ACHN (cell line): ENCODE measurements around the gene CAPN5.
"Not testable (repeated sequence)": the region's sequence is repeated elsewhere in the genome, so short reads cannot be mapped to it uniquely, and the experiment has no call there.

ENCODE experiments used
- DNase-seq: peaks from one replicate; pipeline ENCODE4 v3.0.0-alpha.2; 2015
- in situ Hi-C: cut with HindIII; loops from 2 replicates; pipeline ENCODE4 v1.10.0; 2017; ENCODE audit warnings: low sequenced_read_pairs, low pct_ligation_motif_present, low pct_unique_long_range_greater_than_20kb

CAPN5 gene

GRCh38 chr11:77089004-77089545 is 22.3 kb downstream of the CAPN5 start:
- in situ Hi-C loops = no loop called here
- no peak for DNase-seq

- no peak for DNase-seq
- in situ Hi-C loops = no loop called here
Observed at GRCh38 chr11:77090046-77090372, 23.2 kb downstream of the CAPN5 start.

- in situ Hi-C loops = no loop called here
- DNase-seq = no peak
Observed at GRCh38 chr11:77090373-77091111, 23.8 kb downstream of the CAPN5 start.

- in situ Hi-C loops = no loop called here
- peak; percentile 55 for DNase-seq
Observed at GRCh38 chr11:77091146-77091940, 24.6 kb downstream of the CAPN5 start.

- no peak for DNase-seq
- in situ Hi-C loops = no loop called here
Observed at GRCh38 chr11:77092382-77092781, 25.6 kb downstream of the CAPN5 start.

GRCh38 chr11:77093056-77093891 is 26.5 kb downstream of the CAPN5 start:
- in situ Hi-C loops = no loop called here
- DNase-seq = no peak

GRCh38 chr11:77093987-77094840 is 27.4 kb downstream of the CAPN5 start:
- in situ Hi-C loops = no loop called here
- no peak for DNase-seq

- no peak for DNase-seq
- in situ Hi-C loops = no loop called here
Observed at GRCh38 chr11:77094841-77095365, 28.1 kb downstream of the CAPN5 start.

GRCh38 chr11:77095551-77096490 is 29.1 kb downstream of the CAPN5 start:
- DNase-seq = no peak
- in situ Hi-C loops = no loop called here

GRCh38 chr11:77096591-77097019 is 29.8 kb downstream of the CAPN5 start:
- no peak for DNase-seq
- in situ Hi-C loops = no loop called here

- DNase-seq, in situ Hi-C loops: not testable (repeated sequence)
Observed at GRCh38 chr11:77097180-77097579, 30.4 kb downstream of the CAPN5 start.

- in situ Hi-C loops = no loop called here
- DNase-seq = no peak
Observed at GRCh38 chr11:77100166-77101042, 33.6 kb downstream of the CAPN5 start.

GRCh38 chr11:77101043-77101537 is 34.3 kb downstream of the CAPN5 start:
- in situ Hi-C loops = no loop called here
- DNase-seq = peak; percentile 34

- in situ Hi-C loops = no loop called here
- DNase-seq = no peak
Observed at GRCh38 chr11:77102246-77103210, 35.8 kb downstream of the CAPN5 start, which contains the start of gene OMP. Gene OMP, plus strand, starts transcription at chr11:77102840. Its CDS starts 0 bp downstream, at chr11:77102840.

GRCh38 chr11:77103319-77103718 is 36.5 kb downstream of the CAPN5 start:
- no peak for DNase-seq
- in situ Hi-C loops = no loop called here
